Panc1 (cell line): ENCODE results near the gene SDK1.

Experiments used
- CTCF ChIP-seq: fragments of 450-650 bp; IDR thresholded peaks from 2 replicates; pipeline ENCODE4 v1.5.1; 2017; ENCODE audit warnings: mild to moderate bottlenecking
- POLR2AphosphoS5 ChIP-seq: IDR thresholded peaks from 2 replicates; pipeline ENCODE4 v1.6.1; 2012; ENCODE audit warnings: mild to moderate bottlenecking, low read depth, low read length, moderate library complexity
- SIN3A ChIP-seq: IDR thresholded peaks from 2 replicates; pipeline ENCODE4 v1.6.1; 2012; ENCODE audit warnings: low read depth, mild to moderate bottlenecking, low read length, moderate library complexity, borderline replicate concordance; ENCODE audit not compliant: insufficient read depth
- TCF7L2 ChIP-seq: IDR thresholded peaks from 2 replicates; pipeline ENCODE4 v1.6.1; 2011; ENCODE audit warnings: mild to moderate bottlenecking, low read depth, low read length, inconsistent platforms
- TF ChIP-seq, protein P1 (sequence below), 2 experiments: IDR thresholded peaks; 2 replicates each; pipeline ENCODE4 v1.6.1; 2011 to 2012; ENCODE audit warnings: low read depth in 2 of 2, control low read depth in 1 of 2, low read length in 1 of 2, mild to moderate bottlenecking in 1 of 2, moderate library complexity in 1 of 2; ENCODE audit not compliant: insufficient read depth in 1 of 2

DNA sequence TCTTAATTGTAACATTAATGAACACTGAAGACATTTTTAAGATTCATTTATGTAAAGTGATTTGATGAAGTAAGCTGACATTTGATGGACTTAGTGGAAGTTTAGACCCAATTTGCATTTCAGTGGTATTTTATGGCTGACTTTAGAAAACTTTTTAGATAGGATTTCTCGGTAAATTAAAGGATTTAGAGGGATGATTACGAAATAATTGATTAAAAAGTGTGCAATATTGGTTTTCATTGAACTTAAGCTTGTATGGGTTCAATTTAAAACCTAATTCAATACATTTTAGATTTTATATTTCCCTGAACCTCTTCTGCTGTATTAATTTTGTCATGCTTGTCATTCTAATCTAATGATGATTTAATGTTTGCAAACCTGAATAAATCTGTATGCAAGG lies 135.1 kb downstream of the SDK1 start:
- TF ChIP-seq CTCF (no peak), POLR2AphosphoS5 (no peak), SIN3A (no peak), TCF7L2 (no peak)
- TF ChIP-seq, protein P1, sequence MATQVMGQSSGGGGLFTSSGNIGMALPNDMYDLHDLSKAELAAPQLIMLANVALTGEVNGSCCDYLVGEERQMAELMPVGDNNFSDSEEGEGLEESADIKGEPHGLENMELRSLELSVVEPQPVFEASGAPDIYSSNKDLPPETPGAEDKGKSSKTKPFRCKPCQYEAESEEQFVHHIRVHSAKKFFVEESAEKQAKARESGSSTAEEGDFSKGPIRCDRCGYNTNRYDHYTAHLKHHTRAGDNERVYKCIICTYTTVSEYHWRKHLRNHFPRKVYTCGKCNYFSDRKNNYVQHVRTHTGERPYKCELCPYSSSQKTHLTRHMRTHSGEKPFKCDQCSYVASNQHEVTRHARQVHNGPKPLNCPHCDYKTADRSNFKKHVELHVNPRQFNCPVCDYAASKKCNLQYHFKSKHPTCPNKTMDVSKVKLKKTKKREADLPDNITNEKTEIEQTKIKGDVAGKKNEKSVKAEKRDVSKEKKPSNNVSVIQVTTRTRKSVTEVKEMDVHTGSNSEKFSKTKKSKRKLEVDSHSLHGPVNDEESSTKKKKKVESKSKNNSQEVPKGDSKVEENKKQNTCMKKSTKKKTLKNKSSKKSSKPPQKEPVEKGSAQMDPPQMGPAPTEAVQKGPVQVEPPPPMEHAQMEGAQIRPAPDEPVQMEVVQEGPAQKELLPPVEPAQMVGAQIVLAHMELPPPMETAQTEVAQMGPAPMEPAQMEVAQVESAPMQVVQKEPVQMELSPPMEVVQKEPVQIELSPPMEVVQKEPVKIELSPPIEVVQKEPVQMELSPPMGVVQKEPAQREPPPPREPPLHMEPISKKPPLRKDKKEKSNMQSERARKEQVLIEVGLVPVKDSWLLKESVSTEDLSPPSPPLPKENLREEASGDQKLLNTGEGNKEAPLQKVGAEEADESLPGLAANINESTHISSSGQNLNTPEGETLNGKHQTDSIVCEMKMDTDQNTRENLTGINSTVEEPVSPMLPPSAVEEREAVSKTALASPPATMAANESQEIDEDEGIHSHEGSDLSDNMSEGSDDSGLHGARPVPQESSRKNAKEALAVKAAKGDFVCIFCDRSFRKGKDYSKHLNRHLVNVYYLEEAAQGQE (IDR thresholded peaks at IDR 0.05; ENCODE audit: insufficient read depth in 1 of 2, low read depth in 2 of 2, low read length in 1 of 2) = no peak
